GM18861 (cell line): ENCODE data around the gene FCN2.

ENCODE experiments used
- ATAC-seq: cut with Tn5 transposase; IDR thresholded peaks from one replicate; pipeline ENCODE4 v1.9.1; 2021; ENCODE audit not compliant: unreplicated experiment

FCN2 gene

GRCh38 chr9:134868751-134869553 lies 11.7 kb upstream of the FCN2 start:
- no peak for ATAC-seq

- no peak for ATAC-seq
Measured at GRCh38 chr9:134869554-134870300, 10.9 kb upstream of the FCN2 start.

- ATAC-seq = no peak
Measured at GRCh38 chr9:134870301-134870694, 10.3 kb upstream of the FCN2 start.

- ATAC-seq = no peak
Measured at GRCh38 chr9:134870746-134871662, 9.6 kb upstream of the FCN2 start.

GRCh38 chr9:134871697-134872340 lies 8.8 kb upstream of the FCN2 start:
- ATAC-seq = no peak

GRCh38 chr9:134872482-134873231 lies 8.0 kb upstream of the FCN2 start:
- ATAC-seq = no peak

- ATAC-seq = no peak
Measured at GRCh38 chr9:134875371-134875770, 5.2 kb upstream of the FCN2 start.

GRCh38 chr9:134877541-134877940 lies 3.1 kb upstream of the FCN2 start:
- ATAC-seq = no peak

GRCh38 chr9:134879664-134880483 lies 736 bp upstream of the FCN2 start:
- ATAC-seq = no peak

- no peak for ATAC-seq
Measured at GRCh38 chr9:134881313-134881670, 682 bp downstream of the FCN2 start.

GRCh38 chr9:134882204-134882785 lies 1.7 kb downstream of the FCN2 start:
- ATAC-seq = no peak

GRCh38 chr9:134883040-134883782 lies 2.6 kb downstream of the FCN2 start:
- no peak for ATAC-seq

GRCh38 chr9:134884492-134884891 lies 3.9 kb downstream of the FCN2 start:
- no peak for ATAC-seq

- no peak for ATAC-seq
Measured at GRCh38 chr9:134885001-134885678, 4.5 kb downstream of the FCN2 start.

GRCh38 chr9:134885679-134886412 lies 5.2 kb downstream of the FCN2 start:
- no peak for ATAC-seq

- ATAC-seq = no peak
Measured at GRCh38 chr9:134886413-134886913, 5.9 kb downstream of the FCN2 start.

GRCh38 chr9:134887219-134887618 lies 6.6 kb downstream of the FCN2 start:
- no peak for ATAC-seq
